ENCODE data around the gene PLXNA4.
A peak's percentile ranks its signal among the peaks of the same experiment; 100 is the strongest.

The PLXNA4 gene

DNA sequence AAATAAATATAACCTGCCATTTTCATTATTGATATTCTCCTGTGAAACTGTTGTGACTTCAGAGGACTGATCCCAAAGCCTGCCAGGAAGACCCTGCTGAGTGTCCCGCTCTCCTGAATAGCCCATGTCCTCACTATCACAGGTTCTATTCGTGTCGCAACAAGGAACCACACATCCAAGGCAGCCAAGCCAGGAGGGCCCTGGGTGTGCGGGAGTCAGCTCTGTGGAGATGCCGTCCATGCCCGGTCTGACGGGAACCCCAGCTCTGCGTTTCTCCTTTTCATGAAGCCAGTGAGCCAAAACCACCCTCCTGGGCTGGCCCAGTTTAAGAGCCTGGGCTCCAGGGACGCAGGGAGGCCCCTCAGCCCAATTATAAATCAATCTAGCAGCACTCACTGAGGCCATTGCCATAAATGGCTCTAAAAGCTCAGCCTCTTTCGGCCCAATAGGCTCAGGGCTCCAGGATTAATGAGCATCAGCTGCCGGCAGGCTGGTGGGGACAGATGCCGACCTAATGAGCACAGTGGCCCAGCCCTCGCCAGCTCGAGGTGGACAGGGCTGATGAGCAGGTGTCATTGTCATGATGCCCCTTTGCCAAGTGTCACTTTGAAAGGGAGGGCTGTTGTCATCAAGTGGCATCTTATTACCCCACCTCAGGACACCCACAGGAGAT lies 177.9 kb downstream of the PLXNA4 start:
- TF ChIP-seq, protein P1, sequence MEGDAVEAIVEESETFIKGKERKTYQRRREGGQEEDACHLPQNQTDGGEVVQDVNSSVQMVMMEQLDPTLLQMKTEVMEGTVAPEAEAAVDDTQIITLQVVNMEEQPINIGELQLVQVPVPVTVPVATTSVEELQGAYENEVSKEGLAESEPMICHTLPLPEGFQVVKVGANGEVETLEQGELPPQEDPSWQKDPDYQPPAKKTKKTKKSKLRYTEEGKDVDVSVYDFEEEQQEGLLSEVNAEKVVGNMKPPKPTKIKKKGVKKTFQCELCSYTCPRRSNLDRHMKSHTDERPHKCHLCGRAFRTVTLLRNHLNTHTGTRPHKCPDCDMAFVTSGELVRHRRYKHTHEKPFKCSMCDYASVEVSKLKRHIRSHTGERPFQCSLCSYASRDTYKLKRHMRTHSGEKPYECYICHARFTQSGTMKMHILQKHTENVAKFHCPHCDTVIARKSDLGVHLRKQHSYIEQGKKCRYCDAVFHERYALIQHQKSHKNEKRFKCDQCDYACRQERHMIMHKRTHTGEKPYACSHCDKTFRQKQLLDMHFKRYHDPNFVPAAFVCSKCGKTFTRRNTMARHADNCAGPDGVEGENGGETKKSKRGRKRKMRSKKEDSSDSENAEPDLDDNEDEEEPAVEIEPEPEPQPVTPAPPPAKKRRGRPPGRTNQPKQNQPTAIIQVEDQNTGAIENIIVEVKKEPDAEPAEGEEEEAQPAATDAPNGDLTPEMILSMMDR (IDR thresholded peaks at IDR 0.05; ENCODE audit: low read depth, low read length), result no peak
- H3K36me3 ChIP-seq, result no peaks in the 10 kb centered on the region; the same call in 1 of the 2 replicates
- H3K4me1 ChIP-seq, result peaks cover 34% of the 10 kb centered on the region
- H3K9me3 ChIP-seq, result no peaks in the 10 kb centered on the region
- DNase-seq, result no peak
- no peaks in the 10 kb centered on the region for H3K27me3 ChIP-seq
- H3K4me3 ChIP-seq (ENCODE audit: low read depth, low read length), result no peak overlapping the region

DNA sequence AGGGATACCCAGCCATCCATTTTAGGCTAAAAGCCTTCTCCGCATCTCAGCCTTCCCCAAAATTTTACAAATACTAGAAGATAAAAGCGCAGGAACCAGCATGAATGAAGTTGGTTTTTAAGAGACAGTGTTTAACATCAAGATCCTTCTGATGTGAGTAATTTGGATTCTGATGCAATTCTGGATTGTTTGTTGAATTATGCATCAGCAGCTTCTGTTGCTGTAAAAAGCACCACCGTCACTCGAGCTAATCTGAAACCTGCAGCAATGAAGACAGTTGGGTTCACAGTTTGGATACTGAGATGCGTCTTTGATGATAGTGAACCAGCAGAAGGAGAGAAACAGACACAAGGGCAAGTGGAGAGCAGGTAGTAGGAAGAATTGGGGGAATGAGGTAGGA lies 179.2 kb downstream of the PLXNA4 start:
- no peak for DNase-seq
- Histone ChIP-seq H3K36me3 (no peaks in the 10 kb centered on the region; the same call in 1 of the 2 replicates), H3K4me3 (ENCODE audit: low read depth, low read length) (no peak overlapping the region), H3K4me1 (peaks cover 41% of the 10 kb centered on the region), H3K9me3 (no peaks in the 10 kb centered on the region), H3K27me3 (no peaks in the 10 kb centered on the region)
- TF ChIP-seq, protein P1 (IDR thresholded peaks at IDR 0.05; ENCODE audit: low read depth, low read length), result no peak

- Histone ChIP-seq H3K9me3 (no peaks in the 10 kb centered on the region), H3K36me3 (no peaks in the 10 kb centered on the region; the same call in 1 of the 2 replicates), H3K4me1 (peaks cover 38% of the 10 kb centered on the region), H3K4me3 (ENCODE audit: low read depth, low read length) (no peak overlapping the region), H3K27me3 (no peaks in the 10 kb centered on the region)
- TF ChIP-seq, protein P1 (IDR thresholded peaks at IDR 0.05; ENCODE audit: low read depth, low read length), result no peak
- DNase-seq, result no peak
Observed at GRCh38 chr7:132395361-132395760, 180.9 kb downstream of the PLXNA4 start.

DNA sequence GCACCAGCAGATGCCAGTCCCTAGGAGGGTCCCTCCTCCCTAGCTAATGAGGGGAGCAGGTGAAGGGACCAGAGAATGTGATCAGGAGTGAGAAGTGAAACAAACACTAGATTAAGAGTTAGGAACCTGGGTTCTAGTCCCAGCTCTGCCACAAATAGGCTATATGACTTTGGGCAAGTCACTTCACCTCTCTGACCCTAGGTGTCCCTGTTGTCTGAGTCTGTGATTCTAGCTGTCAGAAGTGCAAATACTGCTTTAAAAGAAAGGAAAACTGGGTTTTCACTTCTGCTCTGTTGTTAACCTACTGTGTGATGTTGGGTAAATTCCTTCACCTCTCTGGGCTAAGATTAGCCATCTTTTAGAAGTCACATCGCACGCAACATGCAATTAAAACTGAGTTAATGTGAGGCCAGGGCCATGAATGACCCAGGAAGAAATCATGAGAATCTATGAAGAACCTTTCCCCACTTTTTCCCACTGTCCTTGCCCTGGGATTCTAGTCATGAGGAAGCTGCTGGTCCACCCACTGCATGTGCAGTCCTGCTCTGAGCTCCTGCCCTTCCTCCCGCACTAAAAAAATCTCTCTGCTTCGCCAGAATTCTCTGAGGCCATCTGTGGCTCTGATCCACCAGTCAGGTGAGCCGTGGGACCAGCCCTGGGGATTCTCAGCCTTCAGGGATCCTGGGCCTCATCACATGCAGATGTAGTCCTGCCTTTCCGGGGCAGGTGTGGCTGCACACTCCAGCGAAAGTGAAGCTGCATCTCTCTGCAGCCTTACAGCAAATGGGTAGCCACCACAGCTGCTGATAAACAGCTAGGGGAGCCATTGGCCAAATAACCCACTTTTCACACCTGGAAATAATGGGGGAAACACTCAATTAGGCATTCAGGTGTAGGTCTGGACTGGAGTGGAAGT lies 181.7 kb downstream of the PLXNA4 start:
- Histone ChIP-seq H3K4me3 (ENCODE audit: low read depth, low read length) (no peak overlapping the region), H3K27me3 (no peaks in the 10 kb centered on the region), H3K36me3 (no peaks in the 10 kb centered on the region; the same call in 1 of the 2 replicates), H3K9me3 (no peaks in the 10 kb centered on the region), H3K4me1 (peaks cover 38% of the 10 kb centered on the region)
- peak; percentile 22 for DNase-seq
- TF ChIP-seq, protein P1 (IDR thresholded peaks at IDR 0.05; ENCODE audit: low read depth, low read length), result peak; percentile 72

DNA sequence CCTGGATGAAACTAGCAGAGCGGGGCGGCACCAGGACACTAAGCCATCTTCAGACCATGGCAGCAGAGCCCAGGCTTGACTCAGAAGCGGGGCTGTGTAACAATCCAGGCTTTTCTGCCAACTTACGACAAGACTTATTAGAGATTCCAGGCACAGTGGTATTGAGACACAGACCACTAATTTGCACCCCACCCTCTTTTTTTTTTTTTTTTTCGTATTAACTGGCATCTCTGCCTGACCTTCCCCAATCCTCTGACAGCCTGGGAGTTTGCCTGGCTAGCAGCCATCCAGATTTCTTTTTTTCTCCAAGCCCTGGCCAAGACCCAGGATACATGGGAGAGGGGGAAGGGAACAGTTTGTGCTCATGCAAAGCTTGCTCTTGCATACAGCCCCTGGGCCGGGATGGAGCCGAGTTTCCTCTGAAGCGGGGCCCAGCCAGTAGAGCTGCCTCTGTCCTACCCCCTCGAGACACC lies 182.4 kb downstream of the PLXNA4 start:
- Histone ChIP-seq H3K4me1 (peaks cover 41% of the 10 kb centered on the region), H3K4me3 (ENCODE audit: low read depth, low read length) (no peak overlapping the region)
- TF ChIP-seq, protein P1 (IDR thresholded peaks at IDR 0.05; ENCODE audit: low read depth, low read length), result no peak

More for the DNA sequence above, 182.4 kb downstream of the PLXNA4 start:
- peak; percentile 73 for DNase-seq
- no peaks in the 10 kb centered on the region for H3K27me3 ChIP-seq
- no peaks in the 10 kb centered on the region for H3K36me3 ChIP-seq
- H3K9me3 ChIP-seq, result no peaks in the 10 kb centered on the region
